ENCODE results near the gene TMTC4. TPM values are rescaled to one million over a fixed set of nuclear protein-coding genes. Genes with fewer than 3 reads are reported as not detected.
A peak's percentile ranks its signal among the peaks of the same experiment; 100 is the strongest.

TMTC4 gene
- total RNA-seq, 1 donor from 2014 or later = 10.9 TPM

- H3K27ac ChIP-seq = no peak overlapping the region
- ATAC-seq = no peak
- TF ChIP-seq CTCF (IDR thresholded peaks at IDR 0.05) = no peak
Observed at GRCh38 chr13:100646030-100646673, 28.4 kb downstream of the TMTC4 start.

GRCh38 chr13:100645382-100645781, 29.2 kb downstream of the TMTC4 start:
- H3K4me3 ChIP-seq = no peak overlapping the region
- H3K9me3 ChIP-seq = no peaks in the 10 kb centered on the region
- H3K27ac ChIP-seq = no peak overlapping the region
- intact Hi-C loops (cut with DNase I) = no loop called here
- DNase-seq (no peak), ATAC-seq (peak in 1 of 2 donors; percentile 27)
- peaks cover 17% of the 10 kb centered on the region for H3K36me3 ChIP-seq
- no peaks in the 10 kb centered on the region for H3K4me1 ChIP-seq
- H3K27me3 ChIP-seq (ENCODE audit: low read depth) = no peaks in the 10 kb centered on the region
- TF ChIP-seq CTCF (IDR thresholded peaks at IDR 0.05) = no peak

More at GRCh38 chr13:100646030-100646673, 28.4 kb downstream of the TMTC4 start:
- no peak for DNase-seq
- no peaks in the 10 kb centered on the region for H3K9me3 ChIP-seq
- no peaks in the 10 kb centered on the region for H3K4me1 ChIP-seq
- intact Hi-C loops (cut with DNase I) = no loop called here
- H3K27me3 ChIP-seq (ENCODE audit: low read depth) = no peaks in the 10 kb centered on the region
- H3K4me3 ChIP-seq = no peak overlapping the region
- H3K36me3 ChIP-seq = peaks cover 13% of the 10 kb centered on the region

- TF ChIP-seq CTCF (IDR thresholded peaks at IDR 0.05) = no peak
- Histone ChIP-seq H3K36me3 (peaks cover 17% of the 10 kb centered on the region), H3K27me3 (ENCODE audit: low read depth) (no peaks in the 10 kb centered on the region), H3K9me3 (no peaks in the 10 kb centered on the region), H3K27ac (no peak overlapping the region), H3K4me3 (no peak overlapping the region), H3K4me1 (no peaks in the 10 kb centered on the region)
- ATAC-seq (no peak), DNase-seq (no peak)
- intact Hi-C loops (cut with DNase I) = no loop called here
Observed at GRCh38 chr13:100644371-100644770, 30.2 kb downstream of the TMTC4 start.

GRCh38 chr13:100637796-100638195, 36.8 kb downstream of the TMTC4 start:
- Histone ChIP-seq H3K27ac (no peak overlapping the region), H3K4me3 (no peak overlapping the region), H3K4me1 (no peaks in the 10 kb centered on the region), H3K36me3 (peaks cover 74% of the 10 kb centered on the region), H3K27me3 (ENCODE audit: low read depth) (no peaks in the 10 kb centered on the region), H3K9me3 (no peaks in the 10 kb centered on the region)
- intact Hi-C loops (cut with DNase I) = no loop called here
- ATAC-seq (no peak), DNase-seq (no peak)
- TF ChIP-seq CTCF (IDR thresholded peaks at IDR 0.05) = no peak

- no peaks in the 10 kb centered on the region for H3K9me3 ChIP-seq
- no peaks in the 10 kb centered on the region for H3K4me1 ChIP-seq
- no peak overlapping the region for H3K4me3 ChIP-seq
- DNase-seq (no peak), ATAC-seq (no peak)
- no peak overlapping the region for H3K27ac ChIP-seq
- H3K27me3 ChIP-seq (ENCODE audit: low read depth) = no peaks in the 10 kb centered on the region
- intact Hi-C loops (cut with DNase I) = no loop called here
- no peak for TF ChIP-seq CTCF (IDR thresholded peaks at IDR 0.05)
- H3K36me3 ChIP-seq = peaks cover 73% of the 10 kb centered on the region
Observed at GRCh38 chr13:100637380-100637779, 37.2 kb downstream of the TMTC4 start.
